ENCODE measurements around the gene SERPINC1. TPM values are rescaled to one million over a fixed set of nuclear protein-coding genes. Genes with fewer than 3 reads are reported as not detected.

The SERPINC1 gene
- total and polyA plus RNA-seq, 9 of the 15 experiments (the other 6 are each of a cell fraction or from before 2014, with no cell fraction given) = 0.07 to 1.2 (median 0.50) TPM

DNA sequence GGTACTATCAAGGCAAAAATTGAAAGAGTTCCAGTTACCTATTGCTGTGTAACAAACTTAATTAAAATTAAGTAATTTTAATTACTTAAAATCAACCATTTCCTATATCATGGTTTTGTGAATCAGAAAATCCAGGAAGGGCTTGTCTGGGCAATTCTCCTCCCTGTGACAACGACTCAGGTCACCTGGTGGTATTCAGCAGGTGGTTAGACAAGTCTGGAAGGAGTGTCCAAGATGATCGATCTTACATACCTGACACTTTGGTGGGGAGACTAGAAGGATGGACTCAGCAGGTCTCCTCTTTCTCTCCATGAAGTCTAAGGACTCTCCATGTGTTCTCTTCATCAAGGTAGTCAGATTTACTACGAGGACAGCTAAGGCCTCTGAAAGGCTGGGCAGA, 22.9 kb downstream of the SERPINC1 start (continued):
- TF ChIP-seq, protein P1, sequence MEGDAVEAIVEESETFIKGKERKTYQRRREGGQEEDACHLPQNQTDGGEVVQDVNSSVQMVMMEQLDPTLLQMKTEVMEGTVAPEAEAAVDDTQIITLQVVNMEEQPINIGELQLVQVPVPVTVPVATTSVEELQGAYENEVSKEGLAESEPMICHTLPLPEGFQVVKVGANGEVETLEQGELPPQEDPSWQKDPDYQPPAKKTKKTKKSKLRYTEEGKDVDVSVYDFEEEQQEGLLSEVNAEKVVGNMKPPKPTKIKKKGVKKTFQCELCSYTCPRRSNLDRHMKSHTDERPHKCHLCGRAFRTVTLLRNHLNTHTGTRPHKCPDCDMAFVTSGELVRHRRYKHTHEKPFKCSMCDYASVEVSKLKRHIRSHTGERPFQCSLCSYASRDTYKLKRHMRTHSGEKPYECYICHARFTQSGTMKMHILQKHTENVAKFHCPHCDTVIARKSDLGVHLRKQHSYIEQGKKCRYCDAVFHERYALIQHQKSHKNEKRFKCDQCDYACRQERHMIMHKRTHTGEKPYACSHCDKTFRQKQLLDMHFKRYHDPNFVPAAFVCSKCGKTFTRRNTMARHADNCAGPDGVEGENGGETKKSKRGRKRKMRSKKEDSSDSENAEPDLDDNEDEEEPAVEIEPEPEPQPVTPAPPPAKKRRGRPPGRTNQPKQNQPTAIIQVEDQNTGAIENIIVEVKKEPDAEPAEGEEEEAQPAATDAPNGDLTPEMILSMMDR (IDR thresholded peaks at IDR 0.05 in 2 of 3, conservative IDR thresholded peaks at IDR 0.05 in 1 of 3; ENCODE audit: insufficient read depth in 2 of 3, low read depth in 1 of 3, low read length in 3 of 3) = no peak
- TF ChIP-seq, protein P2, sequence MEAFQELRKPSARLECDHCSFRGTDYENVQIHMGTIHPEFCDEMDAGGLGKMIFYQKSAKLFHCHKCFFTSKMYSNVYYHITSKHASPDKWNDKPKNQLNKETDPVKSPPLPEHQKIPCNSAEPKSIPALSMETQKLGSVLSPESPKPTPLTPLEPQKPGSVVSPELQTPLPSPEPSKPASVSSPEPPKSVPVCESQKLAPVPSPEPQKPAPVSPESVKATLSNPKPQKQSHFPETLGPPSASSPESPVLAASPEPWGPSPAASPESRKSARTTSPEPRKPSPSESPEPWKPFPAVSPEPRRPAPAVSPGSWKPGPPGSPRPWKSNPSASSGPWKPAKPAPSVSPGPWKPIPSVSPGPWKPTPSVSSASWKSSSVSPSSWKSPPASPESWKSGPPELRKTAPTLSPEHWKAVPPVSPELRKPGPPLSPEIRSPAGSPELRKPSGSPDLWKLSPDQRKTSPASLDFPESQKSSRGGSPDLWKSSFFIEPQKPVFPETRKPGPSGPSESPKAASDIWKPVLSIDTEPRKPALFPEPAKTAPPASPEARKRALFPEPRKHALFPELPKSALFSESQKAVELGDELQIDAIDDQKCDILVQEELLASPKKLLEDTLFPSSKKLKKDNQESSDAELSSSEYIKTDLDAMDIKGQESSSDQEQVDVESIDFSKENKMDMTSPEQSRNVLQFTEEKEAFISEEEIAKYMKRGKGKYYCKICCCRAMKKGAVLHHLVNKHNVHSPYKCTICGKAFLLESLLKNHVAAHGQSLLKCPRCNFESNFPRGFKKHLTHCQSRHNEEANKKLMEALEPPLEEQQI (IDR thresholded peaks at IDR 0.05) = no peak
- TF ChIP-seq MCM2 (IDR thresholded peaks at IDR 0.05; ENCODE audit: low read depth) (no peak), XRCC4 (IDR thresholded peaks at IDR 0.05; ENCODE audit: extremely low read depth, insufficient read depth, insufficient read length) (no peak), ZC3H8 (IDR thresholded peaks at IDR 0.05) (no peak)
- TF ChIP-seq, protein P3, sequence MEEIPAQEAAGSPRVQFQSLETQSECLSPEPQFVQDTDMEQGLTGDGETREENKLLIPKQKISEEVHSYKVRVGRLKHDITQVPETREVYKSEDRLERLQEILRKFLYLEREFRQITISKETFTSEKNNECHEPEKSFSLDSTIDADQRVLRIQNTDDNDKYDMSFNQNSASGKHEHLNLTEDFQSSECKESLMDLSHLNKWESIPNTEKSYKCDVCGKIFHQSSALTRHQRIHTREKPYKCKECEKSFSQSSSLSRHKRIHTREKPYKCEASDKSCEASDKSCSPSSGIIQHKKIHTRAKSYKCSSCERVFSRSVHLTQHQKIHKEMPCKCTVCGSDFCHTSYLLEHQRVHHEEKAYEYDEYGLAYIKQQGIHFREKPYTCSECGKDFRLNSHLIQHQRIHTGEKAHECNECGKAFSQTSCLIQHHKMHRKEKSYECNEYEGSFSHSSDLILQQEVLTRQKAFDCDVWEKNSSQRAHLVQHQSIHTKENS (CRISPR knock-in tag; IDR thresholded peaks at IDR 0.05) = no peak

All from K562 (cell line).